HG03108 (cell line): Measurements from ENCODE around the gene UBXN7.
"Not testable (repeated sequence)": the region's sequence is repeated elsewhere in the genome, so short reads cannot be mapped to it uniquely, and the experiment has no call there.

Source experiments
- ATAC-seq: cut with Tn5 transposase; IDR thresholded peaks from one replicate; pipeline ENCODE4 v1.9.1; 2021; ENCODE audit warnings: moderate library complexity; ENCODE audit not compliant: unreplicated experiment

The UBXN7 gene

GRCh38 chr3:196421668-196422067 lies 10.6 kb downstream of the UBXN7 start:
- ATAC-seq: not testable (repeated sequence)

- no peak for ATAC-seq
Measured at GRCh38 chr3:196419386-196419785, 12.8 kb downstream of the UBXN7 start.

- ATAC-seq: no peak
Measured at GRCh38 chr3:196418601-196419000, 13.6 kb downstream of the UBXN7 start.

- ATAC-seq: no peak
Measured at GRCh38 chr3:196414469-196414868, 17.8 kb downstream of the UBXN7 start.

- peak; percentile 86 for ATAC-seq
Measured at GRCh38 chr3:196412704-196413103, 19.5 kb downstream of the UBXN7 start.

- ATAC-seq: no peak
Measured at GRCh38 chr3:196409409-196409808, 22.8 kb downstream of the UBXN7 start.

GRCh38 chr3:196408565-196409300 lies 23.5 kb downstream of the UBXN7 start:
- no peak for ATAC-seq

GRCh38 chr3:196406811-196407470 lies 25.3 kb downstream of the UBXN7 start:
- ATAC-seq: no peak

- no peak for ATAC-seq
Measured at GRCh38 chr3:196400331-196400730, 31.9 kb downstream of the UBXN7 start.

GRCh38 chr3:196399485-196399945 lies 32.7 kb downstream of the UBXN7 start:
- ATAC-seq: no peak

GRCh38 chr3:196398782-196399181 lies 33.4 kb downstream of the UBXN7 start:
- ATAC-seq: no peak

- ATAC-seq: no peak
Measured at GRCh38 chr3:196397941-196398340, 34.3 kb downstream of the UBXN7 start.

- no peak for ATAC-seq
Measured at GRCh38 chr3:196390116-196390515, 42.1 kb downstream of the UBXN7 start.

- ATAC-seq: no peak
Measured at GRCh38 chr3:196388956-196389355, 43.3 kb downstream of the UBXN7 start.

GRCh38 chr3:196387941-196388340 lies 44.3 kb downstream of the UBXN7 start:
- ATAC-seq: not testable (repeated sequence)

- not testable (repeated sequence) for ATAC-seq
Measured at GRCh38 chr3:196386797-196387196, 45.4 kb downstream of the UBXN7 start.

GRCh38 chr3:196386034-196386433 lies 46.2 kb downstream of the UBXN7 start:
- ATAC-seq: not testable (repeated sequence)

- not testable (repeated sequence) for ATAC-seq
Measured at GRCh38 chr3:196385446-196385845, 46.8 kb downstream of the UBXN7 start.

GRCh38 chr3:196378146-196378841 lies 53.9 kb downstream of the UBXN7 start:
- ATAC-seq: no peak

GRCh38 chr3:196377321-196377720 lies 54.9 kb downstream of the UBXN7 start:
- ATAC-seq: no peak

- no peak for ATAC-seq
Measured at GRCh38 chr3:196365736-196366135, 66.5 kb downstream of the UBXN7 start.

- no peak for ATAC-seq
Measured at GRCh38 chr3:196360586-196360985, 71.6 kb downstream of the UBXN7 start.
